NCI-H446 treated with DMSO at 0.1 percent for 48 hours (cell line): Measurements from ENCODE around the gene NEU2.
"Not testable (repeated sequence)": the region's sequence is repeated elsewhere in the genome, so short reads cannot be mapped to it uniquely, and the experiment has no call there.

Source experiments
- DNase-seq: peaks from one replicate; lab custom pipeline; 2025; lab: John Stamatoyannopoulos, UW

NEU2 gene

DNA sequence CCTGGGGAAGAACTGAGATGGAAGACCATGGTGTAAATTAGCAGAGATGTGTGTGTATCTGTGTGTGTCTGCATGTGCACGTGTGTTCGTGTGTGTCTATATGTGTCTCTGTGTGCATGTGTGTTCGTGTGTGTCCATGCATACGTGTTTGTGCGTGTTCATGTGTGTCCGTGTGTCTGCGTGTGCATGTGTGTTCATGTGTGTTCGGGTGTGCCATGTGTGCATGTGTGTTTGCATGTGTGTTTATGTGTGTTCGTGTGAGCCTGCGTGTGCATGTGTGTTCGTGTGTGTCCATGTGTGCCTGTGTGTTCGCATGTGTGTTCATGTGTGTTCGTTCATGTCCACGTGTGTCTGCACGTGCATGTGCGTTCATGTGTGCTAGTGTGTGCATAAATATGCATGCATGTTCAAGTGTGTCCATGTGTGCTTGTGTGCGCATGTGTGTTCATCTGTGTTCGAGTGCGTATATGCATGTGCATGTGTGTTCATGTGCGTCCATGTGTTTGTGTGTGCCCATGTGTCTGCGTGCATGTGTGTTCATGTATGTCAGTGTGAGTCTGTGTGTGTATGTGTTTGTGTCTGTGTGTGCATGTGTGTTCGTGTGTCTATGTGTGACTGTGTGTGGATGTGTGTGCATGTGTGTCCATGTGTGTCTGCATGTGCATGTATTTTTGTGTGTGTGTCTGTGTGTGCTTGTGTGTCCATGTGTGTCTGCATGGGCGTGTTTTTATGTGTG lies 3.1 kb downstream of the NEU2 start:
- DNase-seq = no peak

- no peak for DNase-seq
These were observed 3.8 kb downstream of the NEU2 start for GRCh38 chr2:233036162-233036838.

DNA sequence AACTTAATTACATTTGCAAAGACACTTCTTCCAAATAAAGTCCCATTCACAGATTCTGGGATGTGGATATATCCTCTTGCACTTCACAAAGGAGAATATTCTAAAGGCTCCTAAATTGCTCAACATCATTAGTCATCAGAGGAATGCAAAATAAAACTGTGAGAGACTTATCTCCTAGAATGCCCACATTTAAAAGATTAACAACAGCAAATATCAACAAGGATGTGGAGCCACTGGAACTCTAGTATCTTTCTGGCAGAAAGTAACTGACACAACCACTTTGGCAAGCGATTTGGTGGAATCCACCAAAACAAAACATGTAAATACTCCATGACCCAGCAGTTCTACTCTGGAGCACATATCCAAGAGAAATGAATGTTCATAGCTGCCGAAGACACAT lies 4.6 kb downstream of the NEU2 start:
- no peak for DNase-seq

GRCh38 chr2:233039212-233039845 lies 6.9 kb downstream of the NEU2 start:
- DNase-seq = no peak

GRCh38 chr2:233039846-233040530 lies 7.5 kb downstream of the NEU2 start:
- DNase-seq = no peak

GRCh38 chr2:233040571-233040970 lies 8.1 kb downstream of the NEU2 start:
- no peak for DNase-seq

DNA sequence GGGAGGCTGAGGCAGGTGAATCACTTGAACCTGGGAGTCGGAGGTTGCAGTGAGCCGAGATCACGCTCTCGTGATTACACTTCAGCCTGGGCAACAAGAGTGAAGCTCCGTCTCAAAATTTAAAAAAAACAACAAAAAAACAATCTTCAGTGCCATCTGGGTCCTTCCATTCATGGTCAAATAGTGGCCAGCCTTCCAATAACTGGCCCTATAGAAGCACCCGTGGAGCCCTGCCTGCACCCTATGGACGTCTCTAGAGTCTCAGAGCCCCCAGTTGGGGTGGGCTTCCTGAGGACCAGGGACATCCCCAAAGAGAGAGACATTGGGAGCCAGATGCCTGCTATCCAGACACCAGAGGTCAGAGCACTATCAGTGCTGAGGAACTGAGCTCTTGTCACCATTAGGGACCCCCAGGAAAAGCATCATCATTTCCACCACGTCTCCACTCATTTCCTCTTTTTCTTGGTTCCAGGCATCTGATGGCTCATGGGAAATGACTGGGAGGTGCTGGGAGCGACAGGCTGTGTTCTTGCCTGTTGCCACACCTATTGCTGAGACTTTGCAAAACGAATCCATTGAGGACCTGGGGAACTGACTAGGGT lies 9.4 kb downstream of the NEU2 start:
- no peak for DNase-seq

- no peak for DNase-seq
These were observed 10.1 kb downstream of the NEU2 start for GRCh38 chr2:233042549-233042948.

DNA sequence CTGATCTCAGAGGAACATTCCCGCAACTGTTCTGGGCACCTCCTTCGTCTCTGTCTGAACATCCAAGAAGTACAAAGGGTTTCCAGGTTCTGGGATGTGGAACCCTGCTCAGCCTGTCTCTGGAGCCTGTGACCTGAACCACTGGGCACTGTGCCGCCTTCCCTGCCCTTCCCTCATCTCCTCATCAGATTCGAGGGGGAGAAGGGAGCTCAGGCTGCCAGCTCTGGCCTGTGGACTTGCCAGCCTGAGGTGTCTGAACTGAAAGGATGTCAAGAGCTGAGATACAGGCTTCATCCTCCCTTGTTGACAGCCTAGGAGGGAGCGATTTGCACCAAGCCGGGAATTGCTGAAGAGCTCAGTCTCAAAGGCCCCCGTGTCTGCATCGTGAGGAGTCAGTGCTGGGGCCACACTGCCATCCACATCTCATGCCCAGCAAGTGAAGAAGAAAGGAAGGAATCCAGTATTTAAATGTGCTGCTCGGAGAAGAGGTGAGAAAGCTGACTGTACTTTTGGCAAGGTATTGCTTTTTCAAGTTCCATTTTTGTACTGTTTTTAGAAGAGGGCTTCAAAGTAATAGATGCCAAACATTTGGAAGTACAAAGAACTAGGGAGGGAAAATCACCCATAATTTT lies 12.6 kb downstream of the NEU2 start:
- DNase-seq = no peak

DNA sequence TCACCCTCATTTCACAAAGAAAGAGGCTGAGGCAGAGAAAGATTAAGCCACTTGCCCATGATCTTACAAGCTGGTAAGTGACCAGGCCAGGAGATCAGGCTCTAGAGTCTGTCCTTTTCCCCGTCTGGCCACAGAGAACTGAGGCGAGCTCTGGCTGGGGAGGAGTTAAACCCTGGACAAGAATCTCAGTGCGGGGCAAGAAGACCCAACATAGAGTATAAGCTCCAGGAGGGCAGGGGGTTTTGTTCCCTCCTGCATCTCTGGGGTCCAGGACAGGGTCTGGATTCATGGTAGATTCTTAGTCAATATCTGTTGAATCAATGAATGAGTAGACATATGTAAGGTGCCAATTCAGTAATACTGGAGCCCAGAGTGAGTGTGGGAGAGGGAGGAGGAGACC lies 14.7 kb downstream of the NEU2 start:
- DNase-seq = no peak

DNA sequence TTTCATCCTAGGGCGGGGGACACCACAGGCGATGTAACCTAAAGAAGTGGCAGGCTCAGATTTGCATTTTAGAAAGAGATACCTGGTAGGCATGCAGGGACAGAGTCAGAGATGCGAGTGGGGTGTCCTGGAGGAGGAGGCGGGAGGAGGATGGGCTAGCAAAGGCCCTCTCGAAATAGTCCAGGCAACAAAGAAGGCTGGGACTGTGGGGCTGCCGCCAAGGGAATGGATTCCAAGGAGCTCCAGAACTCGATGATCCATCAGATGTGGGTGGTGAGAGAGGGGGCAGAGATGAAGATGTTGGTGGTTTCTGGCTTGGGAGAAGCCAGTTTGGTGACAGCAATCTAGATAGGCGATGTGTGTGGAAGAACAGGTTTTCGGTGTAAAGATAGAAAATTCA lies 15.2 kb downstream of the NEU2 start:
- DNase-seq = no peak

DNA sequence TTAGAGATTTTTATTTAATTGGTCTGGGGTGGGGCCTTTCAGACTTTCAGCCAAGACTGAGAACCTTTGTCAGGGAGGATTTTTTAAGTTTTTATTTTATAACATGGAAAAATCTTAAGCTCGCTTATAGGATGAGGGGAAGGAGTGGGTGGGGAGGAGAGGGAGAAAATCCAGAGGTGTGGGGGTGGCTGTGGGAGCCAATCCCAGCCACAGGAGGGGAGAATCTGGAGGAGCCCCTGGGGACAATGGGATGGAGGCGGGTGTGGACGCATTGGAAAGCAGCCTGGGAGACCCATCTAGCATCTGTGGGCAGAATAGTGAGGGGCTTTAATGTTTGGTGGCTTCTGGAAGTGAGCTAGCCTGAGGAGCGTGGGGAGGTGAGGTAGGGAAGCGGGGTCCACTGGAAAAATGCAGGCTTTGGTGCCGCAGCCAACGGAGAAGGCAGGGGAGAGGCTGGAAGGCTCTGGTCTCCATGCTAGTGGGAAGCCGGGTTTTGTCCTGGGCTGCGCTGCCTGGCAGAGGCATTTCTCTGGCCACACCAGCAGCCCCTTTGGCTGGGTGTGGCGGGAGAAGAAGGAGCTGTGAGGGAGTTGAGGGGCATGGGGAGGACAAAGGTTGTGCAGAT lies 16.2 kb downstream of the NEU2 start:
- no peak for DNase-seq

DNA sequence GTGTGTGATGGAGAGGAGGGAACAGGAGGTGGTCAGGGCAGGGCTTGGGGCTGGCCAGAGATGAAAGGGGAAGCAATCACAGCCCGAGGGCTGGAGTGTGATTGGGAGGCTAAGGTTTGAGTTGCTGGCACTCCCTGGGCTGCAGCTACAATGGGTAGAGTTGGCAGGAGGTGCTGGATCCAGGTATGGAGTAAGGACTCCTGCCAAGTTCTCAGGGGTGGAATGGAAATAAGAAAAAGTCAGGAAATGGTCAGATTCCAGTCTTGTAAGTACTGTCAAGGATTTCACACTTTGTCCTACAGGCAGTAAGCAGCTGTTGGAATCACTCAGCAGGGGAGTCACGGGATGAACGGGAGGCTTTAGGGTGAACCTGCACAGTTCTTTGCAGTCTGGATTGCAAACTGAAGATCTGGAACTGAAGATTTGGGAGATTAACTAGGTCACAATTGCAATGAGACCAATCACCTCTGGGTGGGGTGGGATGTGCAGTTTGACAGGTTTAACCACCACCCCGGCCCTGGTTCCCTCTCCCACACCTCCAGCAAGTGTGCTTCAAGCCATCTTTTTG lies 16.8 kb downstream of the NEU2 start:
- DNase-seq = no peak

GRCh38 chr2:233051241-233052149 lies 19.0 kb downstream of the NEU2 start:
- DNase-seq = no peak

DNA sequence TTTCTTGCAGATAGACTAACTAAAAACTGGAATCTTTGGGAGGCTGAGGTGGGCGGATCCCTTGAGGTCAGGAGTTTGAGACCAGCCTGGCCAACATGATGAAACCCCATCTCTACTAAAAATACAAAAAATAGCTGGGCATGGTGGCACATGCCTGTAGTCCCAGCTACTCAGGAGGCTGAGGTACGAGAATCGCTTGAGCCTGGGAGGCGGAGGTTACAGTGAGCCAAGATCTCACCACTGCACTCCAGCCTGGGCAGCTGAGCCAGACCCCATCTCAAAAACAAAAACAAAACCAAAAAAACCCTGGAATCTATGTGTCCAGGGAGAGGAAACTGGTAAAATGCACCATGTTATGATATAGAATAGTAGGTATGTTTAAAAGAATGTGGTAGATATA lies 20.0 kb downstream of the NEU2 start:
- DNase-seq = not testable (repeated sequence)

DNA sequence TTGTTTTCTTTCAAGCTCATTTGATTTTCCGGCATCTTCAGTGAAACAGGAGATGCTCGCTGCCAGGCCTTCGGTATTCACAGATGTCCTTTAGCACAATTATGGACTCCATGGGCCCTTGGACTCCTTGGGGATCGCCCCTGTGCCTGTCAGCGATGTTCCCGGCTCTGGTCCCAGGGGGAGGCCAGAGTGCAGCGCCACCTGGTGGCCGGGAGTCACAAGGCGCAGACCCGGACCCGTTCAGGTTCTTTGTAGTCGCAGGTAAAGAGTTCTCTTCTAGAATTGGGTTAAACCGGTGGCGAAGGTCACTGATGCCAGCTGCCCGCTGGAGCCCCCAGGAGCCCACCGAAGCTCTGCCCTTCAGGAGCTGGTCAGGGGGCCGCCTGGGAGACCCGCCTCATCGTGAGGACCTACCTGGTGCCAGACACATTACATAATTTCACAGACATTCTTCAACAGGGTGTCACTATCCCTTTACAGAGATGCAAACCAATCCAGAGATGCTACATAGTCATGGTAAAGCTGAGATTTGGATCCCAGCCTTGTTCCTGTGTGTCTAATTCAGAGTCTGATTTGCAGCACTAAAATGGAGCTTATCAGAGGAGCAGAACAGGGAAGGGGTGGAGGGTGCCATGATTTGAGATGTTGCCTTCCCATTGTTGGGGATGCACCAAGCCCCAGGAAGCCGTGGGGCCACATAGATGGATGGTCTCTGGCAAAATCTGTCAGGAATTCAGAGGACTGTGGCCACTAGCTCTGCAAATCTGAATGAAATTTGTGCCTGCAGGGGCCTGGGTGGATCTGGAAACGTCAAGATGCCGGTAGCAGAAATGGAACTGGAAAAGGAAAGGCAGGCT lies 21.7 kb downstream of the NEU2 start:
- DNase-seq = no peak

DNA sequence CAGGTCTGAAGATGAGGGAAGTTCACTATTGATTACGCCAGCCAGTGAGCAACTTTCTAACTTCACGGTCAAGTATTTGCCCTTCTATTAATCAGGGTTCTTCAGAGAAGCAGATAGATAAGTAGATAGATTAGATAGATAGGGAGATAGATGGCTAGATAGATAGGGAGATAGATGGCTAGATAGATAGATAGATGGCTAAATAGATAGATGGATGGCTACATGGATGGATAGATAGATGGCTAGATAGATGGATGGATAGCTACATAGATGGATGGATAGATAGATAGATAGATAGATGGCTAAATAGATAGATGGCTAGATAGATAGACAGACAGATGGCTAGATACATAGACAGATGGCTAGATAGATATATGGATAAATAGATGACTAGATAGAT lies 22.9 kb downstream of the NEU2 start:
- DNase-seq = no peak

DNA sequence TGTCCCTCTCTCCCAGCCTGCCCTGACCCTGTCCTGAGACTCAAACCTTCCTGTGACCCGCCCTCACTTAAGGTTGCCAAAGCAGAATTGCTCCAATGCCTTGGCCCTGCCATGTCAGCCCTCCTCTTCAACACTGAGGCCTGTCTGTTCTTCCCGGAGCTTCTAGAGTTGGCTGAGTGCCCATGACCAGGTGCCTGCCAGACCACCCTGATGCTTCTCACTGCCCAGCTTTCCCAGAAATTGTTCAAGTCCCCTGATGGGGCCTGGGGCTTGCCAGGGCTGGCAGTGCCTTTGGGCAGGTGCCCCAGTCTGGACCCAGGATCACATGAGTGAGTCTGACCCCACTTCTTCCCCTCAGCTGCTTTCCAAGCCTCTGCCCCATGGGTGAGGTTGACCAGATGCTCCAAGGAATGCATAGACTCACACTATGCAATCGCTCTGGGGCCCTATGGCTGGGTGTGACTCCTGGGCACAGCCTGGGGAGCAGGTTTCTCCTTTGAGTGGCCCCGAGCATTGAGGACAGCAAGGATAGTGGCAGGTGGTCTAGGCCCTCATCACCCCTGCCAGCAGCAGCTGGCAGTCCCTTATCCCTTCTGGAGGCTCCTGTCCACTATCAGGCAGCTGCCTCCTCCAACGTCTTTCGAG lies 24.6 kb downstream of the NEU2 start:
- DNase-seq = no peak
